GM12891 (cell line): ENCODE data around the gene TJP3.

ENCODE experiments used
- PAX5 ChIP-seq: IDR thresholded peaks from 2 replicates; pipeline ENCODE4 v1.6.1; 2011; ENCODE audit warnings: low read length, moderate library complexity, mild to moderate bottlenecking; ENCODE audit not compliant: insufficient read depth, severe bottlenecking
- POLR2A ChIP-seq: IDR thresholded peaks from 2 replicates; pipeline ENCODE4 v1.6.1; 2011; ENCODE audit warnings: low read depth, low read length, control low read depth
- TAF1 ChIP-seq: IDR thresholded peaks from 2 replicates; pipeline ENCODE4 v1.6.1; 2011; ENCODE audit warnings: low read depth, low read length, control low read depth

- no peak for TF ChIP-seq POLR2A
- no peak for TF ChIP-seq PAX5
- TF ChIP-seq TAF1 = no peak
Observed at GRCh38 chr19:3782903-3783302, 74.7 kb downstream of the TJP3 start.
